ENCODE results near the gene HCCS. TPM values are rescaled to one million over a fixed set of nuclear protein-coding genes. Genes with fewer than 3 reads are reported as not detected.

The HCCS gene
- total and polyA plus RNA-seq, 2 experiments from 2014 or later, result 18.6 to 27.7 TPM

DNA sequence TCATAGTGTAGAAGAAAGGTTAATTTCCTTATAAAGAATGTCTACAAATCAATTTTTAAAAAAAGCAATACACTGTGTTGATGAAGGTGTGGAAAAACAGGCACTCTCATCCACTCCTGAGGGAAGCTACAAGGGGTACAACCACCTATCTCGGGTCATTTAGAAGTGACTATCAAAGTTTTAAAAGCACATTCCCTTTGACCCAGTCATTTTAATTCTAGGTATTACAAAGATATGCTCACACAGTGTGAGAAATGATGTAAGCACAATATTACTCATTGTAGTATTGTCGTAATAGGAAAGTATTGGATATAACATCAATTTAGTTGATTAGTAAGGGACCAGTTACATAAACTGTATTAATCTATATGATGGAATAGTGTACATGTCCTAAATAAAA is 7.4 kb upstream of the HCCS start:
- Histone ChIP-seq H3K27ac (ENCODE audit: low read depth) (no peak overlapping the region), H3K9me2 (ENCODE audit: insufficient read depth) (no peaks in the 10 kb centered on the region), H3K79me2 (replicated peaks; ENCODE audit: insufficient read depth) (no peaks in the 10 kb centered on the region), H3K4me2 (no peak overlapping the region), H4K20me1 (replicated peaks; ENCODE audit: insufficient read depth) (no peaks in the 10 kb centered on the region), H3K4me3 (no peak overlapping the region), H3F3A (replicated peaks; ENCODE audit: low read depth) (no peaks in the 10 kb centered on the region), H3K36me3 (ENCODE audit: insufficient read depth) (no peaks in the 10 kb centered on the region), H2AFZ (no peak overlapping the region), H3K27me3 (ENCODE audit: insufficient read depth) (no peaks in the 10 kb centered on the region), H3K4me1 (ENCODE audit: insufficient read depth) (no peaks in the 10 kb centered on the region)
- DNase-seq (ENCODE audit: low spot score), result no peak
- H3K4me3 Mint-ChIP-seq, result no peak overlapping the region
- H3K27me3 Mint-ChIP-seq (ENCODE audit: insufficient read depth, low read depth, poor library complexity), result peaks cover 4% of the 10 kb centered on the region
- H3K36me3 Mint-ChIP-seq (ENCODE audit: low read depth), result no peaks in the 10 kb centered on the region
- H3K27ac Mint-ChIP-seq, result no peak overlapping the region
- H3K9me3 Mint-ChIP-seq, result no peaks in the 10 kb centered on the region
- TF ChIP-seq EZH2phosphoT487 (IDR thresholded peaks at IDR 0.05; ENCODE audit: unreplicated experiment) (no peak), EZH2 (IDR thresholded peaks at IDR 0.05; ENCODE audit: low read depth, unreplicated experiment) (no peak), CREB1 (CRISPR knock-in tag; IDR thresholded peaks at IDR 0.05; ENCODE audit: low read depth) (no peak), ZNF331 (CRISPR knock-in tag; IDR thresholded peaks at IDR 0.05; ENCODE audit: low read depth) (no peak), NANOG (IDR thresholded peaks at IDR 0.05; ENCODE audit: borderline replicate concordance) (no peak), POLR2AphosphoS5 (IDR thresholded peaks at IDR 0.05; ENCODE audit: low read depth) (no peak), ZNF114 (CRISPR knock-in tag; IDR thresholded peaks at IDR 0.05) (no peak), STAT1 (IDR thresholded peaks at IDR 0.05; ENCODE audit: unreplicated experiment) (no peak), JUNB (IDR thresholded peaks at IDR 0.05; ENCODE audit: unreplicated experiment) (no peak)
- TF ChIP-seq, protein P1, sequence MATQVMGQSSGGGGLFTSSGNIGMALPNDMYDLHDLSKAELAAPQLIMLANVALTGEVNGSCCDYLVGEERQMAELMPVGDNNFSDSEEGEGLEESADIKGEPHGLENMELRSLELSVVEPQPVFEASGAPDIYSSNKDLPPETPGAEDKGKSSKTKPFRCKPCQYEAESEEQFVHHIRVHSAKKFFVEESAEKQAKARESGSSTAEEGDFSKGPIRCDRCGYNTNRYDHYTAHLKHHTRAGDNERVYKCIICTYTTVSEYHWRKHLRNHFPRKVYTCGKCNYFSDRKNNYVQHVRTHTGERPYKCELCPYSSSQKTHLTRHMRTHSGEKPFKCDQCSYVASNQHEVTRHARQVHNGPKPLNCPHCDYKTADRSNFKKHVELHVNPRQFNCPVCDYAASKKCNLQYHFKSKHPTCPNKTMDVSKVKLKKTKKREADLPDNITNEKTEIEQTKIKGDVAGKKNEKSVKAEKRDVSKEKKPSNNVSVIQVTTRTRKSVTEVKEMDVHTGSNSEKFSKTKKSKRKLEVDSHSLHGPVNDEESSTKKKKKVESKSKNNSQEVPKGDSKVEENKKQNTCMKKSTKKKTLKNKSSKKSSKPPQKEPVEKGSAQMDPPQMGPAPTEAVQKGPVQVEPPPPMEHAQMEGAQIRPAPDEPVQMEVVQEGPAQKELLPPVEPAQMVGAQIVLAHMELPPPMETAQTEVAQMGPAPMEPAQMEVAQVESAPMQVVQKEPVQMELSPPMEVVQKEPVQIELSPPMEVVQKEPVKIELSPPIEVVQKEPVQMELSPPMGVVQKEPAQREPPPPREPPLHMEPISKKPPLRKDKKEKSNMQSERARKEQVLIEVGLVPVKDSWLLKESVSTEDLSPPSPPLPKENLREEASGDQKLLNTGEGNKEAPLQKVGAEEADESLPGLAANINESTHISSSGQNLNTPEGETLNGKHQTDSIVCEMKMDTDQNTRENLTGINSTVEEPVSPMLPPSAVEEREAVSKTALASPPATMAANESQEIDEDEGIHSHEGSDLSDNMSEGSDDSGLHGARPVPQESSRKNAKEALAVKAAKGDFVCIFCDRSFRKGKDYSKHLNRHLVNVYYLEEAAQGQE (IDR thresholded peaks at IDR 0.05; ENCODE audit: unreplicated experiment), result no peak
- TF ChIP-seq, protein P2, sequence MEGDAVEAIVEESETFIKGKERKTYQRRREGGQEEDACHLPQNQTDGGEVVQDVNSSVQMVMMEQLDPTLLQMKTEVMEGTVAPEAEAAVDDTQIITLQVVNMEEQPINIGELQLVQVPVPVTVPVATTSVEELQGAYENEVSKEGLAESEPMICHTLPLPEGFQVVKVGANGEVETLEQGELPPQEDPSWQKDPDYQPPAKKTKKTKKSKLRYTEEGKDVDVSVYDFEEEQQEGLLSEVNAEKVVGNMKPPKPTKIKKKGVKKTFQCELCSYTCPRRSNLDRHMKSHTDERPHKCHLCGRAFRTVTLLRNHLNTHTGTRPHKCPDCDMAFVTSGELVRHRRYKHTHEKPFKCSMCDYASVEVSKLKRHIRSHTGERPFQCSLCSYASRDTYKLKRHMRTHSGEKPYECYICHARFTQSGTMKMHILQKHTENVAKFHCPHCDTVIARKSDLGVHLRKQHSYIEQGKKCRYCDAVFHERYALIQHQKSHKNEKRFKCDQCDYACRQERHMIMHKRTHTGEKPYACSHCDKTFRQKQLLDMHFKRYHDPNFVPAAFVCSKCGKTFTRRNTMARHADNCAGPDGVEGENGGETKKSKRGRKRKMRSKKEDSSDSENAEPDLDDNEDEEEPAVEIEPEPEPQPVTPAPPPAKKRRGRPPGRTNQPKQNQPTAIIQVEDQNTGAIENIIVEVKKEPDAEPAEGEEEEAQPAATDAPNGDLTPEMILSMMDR (conservative IDR thresholded peaks at IDR 0.05; ENCODE audit: low read depth in 2 of 2), result no peak
- TF ChIP-seq, protein P3, sequence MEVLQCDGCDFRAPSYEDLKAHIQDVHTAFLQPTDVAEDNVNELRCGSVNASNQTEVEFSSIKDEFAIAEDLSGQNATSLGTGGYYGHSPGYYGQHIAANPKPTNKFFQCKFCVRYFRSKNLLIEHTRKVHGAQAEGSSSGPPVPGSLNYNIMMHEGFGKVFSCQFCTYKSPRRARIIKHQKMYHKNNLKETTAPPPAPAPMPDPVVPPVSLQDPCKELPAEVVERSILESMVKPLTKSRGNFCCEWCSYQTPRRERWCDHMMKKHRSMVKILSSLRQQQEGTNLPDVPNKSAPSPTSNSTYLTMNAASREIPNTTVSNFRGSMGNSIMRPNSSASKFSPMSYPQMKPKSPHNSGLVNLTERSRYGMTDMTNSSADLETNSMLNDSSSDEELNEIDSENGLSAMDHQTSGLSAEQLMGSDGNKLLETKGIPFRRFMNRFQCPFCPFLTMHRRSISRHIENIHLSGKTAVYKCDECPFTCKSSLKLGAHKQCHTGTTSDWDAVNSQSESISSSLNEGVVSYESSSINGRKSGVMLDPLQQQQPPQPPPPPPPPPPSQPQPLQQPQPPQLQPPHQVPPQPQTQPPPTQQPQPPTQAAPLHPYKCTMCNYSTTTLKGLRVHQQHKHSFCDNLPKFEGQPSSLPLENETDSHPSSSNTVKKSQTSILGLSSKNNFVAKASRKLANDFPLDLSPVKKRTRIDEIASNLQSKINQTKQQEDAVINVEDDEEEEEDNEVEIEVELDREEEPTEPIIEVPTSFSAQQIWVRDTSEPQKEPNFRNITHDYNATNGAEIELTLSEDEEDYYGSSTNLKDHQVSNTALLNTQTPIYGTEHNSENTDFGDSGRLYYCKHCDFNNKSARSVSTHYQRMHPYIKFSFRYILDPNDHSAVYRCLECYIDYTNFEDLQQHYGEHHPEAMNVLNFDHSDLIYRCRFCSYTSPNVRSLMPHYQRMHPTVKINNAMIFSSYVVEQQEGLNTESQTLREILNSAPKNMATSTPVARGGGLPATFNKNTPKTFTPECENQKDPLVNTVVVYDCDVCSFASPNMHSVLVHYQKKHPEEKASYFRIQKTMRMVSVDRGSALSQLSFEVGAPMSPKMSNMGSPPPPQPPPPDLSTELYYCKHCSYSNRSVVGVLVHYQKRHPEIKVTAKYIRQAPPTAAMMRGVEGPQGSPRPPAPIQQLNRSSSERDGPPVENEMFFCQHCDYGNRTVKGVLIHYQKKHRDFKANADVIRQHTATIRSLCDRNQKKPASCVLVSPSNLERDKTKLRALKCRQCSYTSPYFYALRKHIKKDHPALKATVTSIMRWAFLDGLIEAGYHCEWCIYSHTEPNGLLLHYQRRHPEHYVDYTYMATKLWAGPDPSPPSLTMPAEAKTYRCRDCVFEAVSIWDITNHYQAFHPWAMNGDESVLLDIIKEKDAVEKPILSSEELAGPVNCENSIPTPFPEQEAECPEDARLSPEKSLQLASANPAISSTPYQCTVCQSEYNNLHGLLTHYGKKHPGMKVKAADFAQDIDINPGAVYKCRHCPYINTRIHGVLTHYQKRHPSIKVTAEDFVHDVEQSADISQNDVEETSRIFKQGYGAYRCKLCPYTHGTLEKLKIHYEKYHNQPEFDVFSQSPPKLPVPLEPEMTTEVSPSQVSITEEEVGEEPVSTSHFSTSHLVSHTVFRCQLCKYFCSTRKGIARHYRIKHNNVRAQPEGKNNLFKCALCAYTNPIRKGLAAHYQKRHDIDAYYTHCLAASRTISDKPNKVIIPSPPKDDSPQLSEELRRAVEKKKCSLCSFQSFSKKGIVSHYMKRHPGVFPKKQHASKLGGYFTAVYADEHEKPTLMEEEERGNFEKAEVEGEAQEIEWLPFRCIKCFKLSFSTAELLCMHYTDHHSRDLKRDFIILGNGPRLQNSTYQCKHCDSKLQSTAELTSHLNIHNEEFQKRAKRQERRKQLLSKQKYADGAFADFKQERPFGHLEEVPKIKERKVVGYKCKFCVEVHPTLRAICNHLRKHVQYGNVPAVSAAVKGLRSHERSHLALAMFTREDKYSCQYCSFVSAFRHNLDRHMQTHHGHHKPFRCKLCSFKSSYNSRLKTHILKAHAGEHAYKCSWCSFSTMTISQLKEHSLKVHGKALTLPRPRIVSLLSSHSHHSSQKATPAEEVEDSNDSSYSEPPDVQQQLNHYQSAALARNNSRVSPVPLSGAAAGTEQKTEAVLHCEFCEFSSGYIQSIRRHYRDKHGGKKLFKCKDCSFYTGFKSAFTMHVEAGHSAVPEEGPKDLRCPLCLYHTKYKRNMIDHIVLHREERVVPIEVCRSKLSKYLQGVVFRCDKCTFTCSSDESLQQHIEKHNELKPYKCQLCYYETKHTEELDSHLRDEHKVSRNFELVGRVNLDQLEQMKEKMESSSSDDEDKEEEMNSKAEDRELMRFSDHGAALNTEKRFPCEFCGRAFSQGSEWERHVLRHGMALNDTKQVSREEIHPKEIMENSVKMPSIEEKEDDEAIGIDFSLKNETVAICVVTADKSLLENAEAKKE (CRISPR knock-in tag; IDR thresholded peaks at IDR 0.05), result no peak
- TF ChIP-seq, protein P4, sequence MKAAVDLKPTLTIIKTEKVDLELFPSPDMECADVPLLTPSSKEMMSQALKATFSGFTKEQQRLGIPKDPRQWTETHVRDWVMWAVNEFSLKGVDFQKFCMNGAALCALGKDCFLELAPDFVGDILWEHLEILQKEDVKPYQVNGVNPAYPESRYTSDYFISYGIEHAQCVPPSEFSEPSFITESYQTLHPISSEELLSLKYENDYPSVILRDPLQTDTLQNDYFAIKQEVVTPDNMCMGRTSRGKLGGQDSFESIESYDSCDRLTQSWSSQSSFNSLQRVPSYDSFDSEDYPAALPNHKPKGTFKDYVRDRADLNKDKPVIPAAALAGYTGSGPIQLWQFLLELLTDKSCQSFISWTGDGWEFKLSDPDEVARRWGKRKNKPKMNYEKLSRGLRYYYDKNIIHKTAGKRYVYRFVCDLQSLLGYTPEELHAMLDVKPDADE (IDR thresholded peaks at IDR 0.05), result no peak
- peaks cover 8% of the 10 kb centered on the region for H3K4me1 Mint-ChIP-seq
- no peak for ATAC-seq

Measured in GM23338 (cell line).